ENCODE measurements around the gene CNPPD1.

The CNPPD1 gene

DNA sequence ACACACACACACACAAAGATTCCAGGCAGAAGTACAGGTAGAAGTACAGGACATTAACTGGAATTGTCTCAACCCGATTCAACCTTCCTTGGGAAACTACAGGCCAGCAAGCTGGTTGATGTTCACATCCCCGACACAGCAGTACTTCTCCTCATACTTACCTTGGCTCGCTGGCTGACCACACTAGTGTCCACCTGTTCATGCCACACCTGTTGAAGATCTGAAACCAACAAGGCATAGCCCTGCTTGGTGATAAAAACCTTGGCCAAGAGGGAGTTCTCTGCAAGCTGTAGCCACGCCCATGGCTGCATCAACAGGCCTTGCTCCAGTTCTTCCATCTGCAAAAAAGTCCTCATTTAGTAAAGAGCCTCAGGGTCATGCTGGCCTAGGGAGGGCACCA lies 18.7 kb downstream of the CNPPD1 start:
- DNase-seq: no peak

DNA sequence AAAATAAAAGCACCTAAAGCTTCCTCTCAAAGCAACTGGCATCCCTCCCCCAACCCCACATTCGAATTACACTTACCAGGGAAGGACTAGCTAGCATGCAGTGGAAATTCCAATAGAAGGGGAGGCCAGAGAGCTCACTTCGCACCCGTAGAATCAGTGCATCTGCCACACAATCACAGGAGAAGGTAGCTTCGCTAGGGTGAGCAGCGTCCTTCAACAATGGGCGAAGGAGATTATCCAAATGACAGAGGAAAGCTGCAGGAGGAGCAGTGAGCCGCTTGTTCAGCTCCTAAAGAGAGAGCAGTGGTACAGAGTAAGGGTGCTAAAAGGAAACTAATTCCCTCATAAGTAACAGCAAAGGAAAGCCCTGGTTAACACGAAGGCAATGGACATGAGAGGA lies 19.3 kb downstream of the CNPPD1 start:
- no peak for DNase-seq

DNA sequence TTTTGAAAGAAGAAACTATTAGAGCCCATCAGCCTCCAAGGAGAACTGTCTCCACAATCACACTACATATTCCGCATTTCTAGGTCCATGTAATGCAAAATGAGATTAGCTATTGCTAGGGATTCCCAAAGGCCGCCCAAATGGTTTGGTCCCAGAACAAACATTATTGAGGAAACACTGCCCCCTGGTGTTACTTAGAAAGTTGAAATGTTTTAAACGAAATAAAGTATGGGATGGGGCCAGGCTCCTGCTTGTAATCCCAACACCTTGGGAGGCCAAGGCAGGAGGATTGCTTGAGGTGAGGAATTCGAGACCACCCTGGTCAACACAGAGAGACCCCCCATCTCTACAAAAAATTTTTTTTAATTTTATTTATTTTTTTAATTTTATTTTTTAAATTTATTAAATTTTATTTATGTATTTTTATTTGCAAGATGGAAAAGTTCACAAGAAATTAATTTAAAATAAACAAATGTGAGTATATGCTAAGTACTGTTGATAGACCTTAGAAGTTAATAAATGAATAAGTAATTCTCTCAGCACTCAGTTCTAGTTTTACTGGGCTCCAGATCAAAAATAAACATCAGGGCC lies 21.6 kb downstream of the CNPPD1 start:
- DNase-seq: peak; percentile 57

DNA sequence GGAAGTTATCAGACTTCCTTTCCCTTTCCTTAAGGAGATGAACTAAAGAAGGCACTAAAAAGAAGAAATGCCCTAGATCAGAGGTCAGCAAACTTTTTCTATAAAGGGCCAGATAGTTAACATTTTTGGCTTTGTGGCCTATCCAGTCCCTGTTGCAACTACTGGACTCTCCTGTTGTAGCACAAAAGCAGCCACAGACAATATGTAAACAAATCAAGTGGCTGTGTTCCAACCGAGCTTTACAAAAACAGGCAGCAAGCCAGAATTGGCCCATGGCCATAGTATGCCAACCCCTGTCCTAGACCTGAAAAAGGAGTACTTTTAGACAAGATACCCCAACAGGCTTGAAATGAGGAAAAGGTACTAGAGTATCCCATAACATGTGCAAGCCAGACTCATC lies 27.1 kb downstream of the CNPPD1 start:
- DNase-seq: no peak

DNA sequence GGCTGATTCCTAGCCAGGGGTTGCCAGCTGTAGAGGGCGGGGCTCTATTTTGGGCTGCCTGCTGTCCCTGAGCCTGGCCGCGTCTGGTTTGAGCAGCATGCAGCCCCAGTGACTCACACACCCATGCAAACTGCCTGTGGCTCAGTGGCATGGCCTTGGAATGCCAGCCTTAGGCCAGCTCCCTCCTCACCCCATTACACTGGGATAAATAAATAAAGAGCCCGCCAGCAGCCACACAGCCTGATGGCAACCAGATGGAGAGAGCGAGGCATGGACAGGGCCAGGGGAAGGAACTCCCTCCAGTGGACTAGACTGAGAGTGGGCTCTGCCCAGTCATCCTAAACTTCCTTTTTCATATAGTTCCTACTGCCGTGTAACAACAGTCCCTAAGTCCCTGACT lies 34.4 kb downstream of the CNPPD1 start:
- no peak for DNase-seq

- DNase-seq: no peak
These were observed 36.0 kb downstream of the CNPPD1 start for GRCh38 chr2:219140722-219141121.

- no peak for DNase-seq
These were observed 42.7 kb downstream of the CNPPD1 start for GRCh38 chr2:219133976-219134375.

GRCh38 chr2:219131744-219132143 lies 45.0 kb downstream of the CNPPD1 start:
- no peak for DNase-seq

DNA sequence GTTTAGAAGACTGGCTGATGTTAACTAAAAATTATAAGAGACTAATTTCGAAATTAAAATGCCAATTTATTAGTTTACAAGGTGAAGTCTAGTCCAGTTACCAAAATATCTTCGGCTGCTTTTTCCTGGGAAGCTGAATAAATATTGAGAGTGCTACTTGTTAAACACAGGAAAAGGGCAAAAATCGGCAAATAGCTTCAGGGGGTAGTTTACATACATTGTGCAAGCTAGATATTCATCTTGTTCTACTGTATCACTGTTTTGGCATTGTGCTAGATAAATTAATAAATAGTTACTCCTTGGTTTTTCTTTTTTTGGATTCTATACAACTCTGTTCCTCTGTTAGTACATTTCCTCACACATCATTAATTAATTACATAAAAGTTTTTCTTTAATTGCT lies 45.4 kb downstream of the CNPPD1 start:
- DNase-seq: no peak

- DNase-seq: no peak
These were observed 47.1 kb downstream of the CNPPD1 start for GRCh38 chr2:219129589-219129988.

GRCh38 chr2:219128396-219128795 lies 48.3 kb downstream of the CNPPD1 start:
- no peak for DNase-seq

- DNase-seq: no peak
These were observed 49.6 kb downstream of the CNPPD1 start for GRCh38 chr2:219127037-219127635.

GRCh38 chr2:219126555-219126954 lies 50.2 kb downstream of the CNPPD1 start:
- no peak for DNase-seq

GRCh38 chr2:219125886-219126270 lies 50.8 kb downstream of the CNPPD1 start:
- no peak for DNase-seq

GRCh38 chr2:219125225-219125885 lies 51.4 kb downstream of the CNPPD1 start:
- no peak for DNase-seq

DNA sequence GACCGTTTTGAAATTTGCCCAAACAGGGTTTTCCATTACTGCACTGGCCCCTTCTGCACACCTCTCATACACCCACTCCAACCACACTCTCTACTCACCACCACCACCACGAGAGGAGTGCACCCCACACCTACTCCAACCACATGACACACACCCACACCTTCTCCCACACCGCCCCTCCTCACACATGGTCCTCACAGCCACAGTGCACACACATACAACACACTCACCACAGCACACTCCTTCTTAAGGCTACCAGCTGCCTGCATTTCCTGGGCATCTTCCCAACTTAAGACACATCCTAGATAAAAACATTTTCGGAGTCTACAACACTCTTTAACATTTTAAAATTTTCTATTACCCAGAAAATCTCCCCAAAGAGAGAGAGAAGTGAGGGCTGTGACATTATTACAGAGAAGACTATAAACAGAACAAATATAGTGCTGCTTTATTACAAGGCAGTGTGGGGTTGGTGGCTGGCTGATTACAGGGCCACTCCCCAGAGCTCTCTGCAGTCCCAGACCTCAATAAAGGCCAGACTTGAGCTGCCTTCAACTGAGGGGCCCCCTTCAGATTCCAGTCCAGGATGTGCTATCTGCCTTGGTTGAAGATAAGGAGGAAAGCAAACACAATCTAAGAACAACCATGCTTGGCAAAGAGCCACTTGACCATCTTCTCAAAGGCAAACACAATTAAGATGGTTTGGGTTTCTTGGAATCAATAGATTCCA lies 52.2 kb downstream of the CNPPD1 start:
- DNase-seq: no peak

- DNase-seq: no peak
These were observed 53.2 kb downstream of the CNPPD1 start for GRCh38 chr2:219123356-219124135.

- peak; percentile 16 for DNase-seq
These were observed 54.3 kb downstream of the CNPPD1 start for GRCh38 chr2:219122202-219122980.

All from NCI-H526 treated with DMSO at 0.1 percent for 48 hours (cell line).